GM18870 (cell line): Measurements from ENCODE around the gene B3GAT1.

Source experiments
- ATAC-seq: cut with Tn5 transposase; IDR thresholded peaks from one replicate; pipeline ENCODE4 v1.9.1; 2021; ENCODE audit warnings: moderate library complexity; ENCODE audit not compliant: unreplicated experiment

The B3GAT1 gene

GRCh38 chr11:134374891-134375550 is 37.0 kb downstream of the B3GAT1 start:
- ATAC-seq = no peak

GRCh38 chr11:134374171-134374570 is 37.9 kb downstream of the B3GAT1 start:
- no peak for ATAC-seq

- no peak for ATAC-seq
These were observed 38.4 kb downstream of the B3GAT1 start for GRCh38 chr11:134373591-134374052.

GRCh38 chr11:134372961-134373360 is 39.1 kb downstream of the B3GAT1 start:
- ATAC-seq = no peak

GRCh38 chr11:134372536-134372935 is 39.5 kb downstream of the B3GAT1 start:
- no peak for ATAC-seq

GRCh38 chr11:134371436-134372185 is 40.4 kb downstream of the B3GAT1 start:
- no peak for ATAC-seq

DNA sequence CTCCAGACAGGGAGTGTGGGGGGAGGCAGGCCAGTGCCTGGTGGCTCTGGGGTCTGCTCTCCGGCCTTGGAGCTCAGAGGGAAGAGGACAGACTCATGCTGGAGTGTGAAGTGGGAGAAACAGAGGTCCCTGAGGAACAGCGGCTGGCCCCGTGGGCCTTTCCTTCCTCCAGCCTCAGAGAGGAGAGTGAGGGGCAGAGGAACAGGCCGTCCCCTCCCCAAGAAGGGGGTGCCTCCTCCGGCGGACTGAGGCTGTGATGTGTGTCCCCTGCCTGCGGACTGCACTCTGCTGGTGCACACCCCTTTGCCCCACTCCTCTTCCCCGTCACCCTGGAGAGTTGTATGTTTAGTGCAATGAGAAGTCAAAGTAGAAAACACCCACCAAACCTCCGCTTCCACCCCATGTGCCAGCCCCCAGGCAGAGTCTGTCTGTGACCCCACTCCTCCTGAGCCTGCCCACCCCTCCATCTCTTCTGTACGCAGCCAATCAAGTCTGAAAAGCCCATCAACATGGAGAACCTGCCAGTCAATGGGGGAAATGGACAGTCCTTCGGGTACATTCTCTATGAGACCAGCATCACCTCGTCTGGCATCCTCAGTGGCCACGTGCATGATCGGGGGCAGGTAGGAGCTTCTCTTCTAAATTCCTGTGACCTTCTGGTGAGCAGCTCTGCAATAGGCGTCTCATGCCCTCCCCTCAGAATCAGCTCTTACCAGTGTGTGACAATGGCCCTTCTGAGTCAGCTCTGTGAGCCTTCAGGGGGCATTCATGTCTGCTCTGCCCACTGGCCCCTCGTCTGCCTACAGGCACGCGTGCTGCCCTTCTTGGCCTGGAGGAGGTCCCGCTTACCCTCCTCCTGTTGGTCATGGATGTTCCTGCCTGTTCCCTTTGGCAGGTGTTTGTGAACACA is 41.3 kb downstream of the B3GAT1 start:
- no peak for ATAC-seq

DNA sequence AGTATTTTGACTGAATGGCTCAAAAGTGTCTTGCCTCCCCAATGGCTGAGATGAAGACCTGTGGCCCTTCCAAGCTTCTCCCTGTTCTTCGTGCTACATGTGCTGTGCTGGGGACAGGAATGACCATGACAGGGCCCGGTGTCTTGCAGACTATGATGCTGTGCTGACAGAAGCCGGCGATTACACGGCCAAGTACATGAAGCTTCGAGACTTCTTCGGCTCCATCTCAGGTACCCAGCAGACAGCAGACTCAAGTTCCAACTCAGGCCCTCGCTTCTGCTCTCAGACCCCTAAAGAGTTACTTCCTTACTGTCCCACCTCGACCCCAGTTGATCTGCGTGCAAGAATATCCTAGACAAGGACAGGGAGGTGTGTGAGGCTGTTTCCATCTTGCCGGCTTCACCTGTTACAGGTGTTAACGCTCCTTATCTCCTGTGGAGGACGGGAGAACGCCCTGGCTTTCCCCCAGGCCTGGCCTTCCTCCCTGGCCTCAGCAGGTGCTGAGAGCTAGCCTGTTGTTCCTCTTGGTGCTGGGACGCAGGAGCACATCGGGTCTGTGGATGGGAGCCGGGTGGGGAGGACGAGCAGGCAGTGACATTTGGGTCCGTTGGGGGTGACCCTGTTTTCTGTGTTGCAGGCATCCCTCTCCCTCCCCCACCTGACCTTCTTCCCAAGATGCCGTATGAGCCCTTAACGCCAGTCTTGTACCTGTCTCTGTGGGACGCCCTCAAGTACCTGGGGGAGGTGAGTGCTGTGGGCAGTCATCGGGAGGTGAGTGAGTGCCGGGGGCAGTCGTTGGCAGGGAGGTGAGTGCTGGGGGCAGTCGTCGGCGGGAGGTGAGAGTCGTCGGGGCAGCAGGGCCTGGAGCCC is 42.2 kb downstream of the B3GAT1 start:
- ATAC-seq = no peak

DNA sequence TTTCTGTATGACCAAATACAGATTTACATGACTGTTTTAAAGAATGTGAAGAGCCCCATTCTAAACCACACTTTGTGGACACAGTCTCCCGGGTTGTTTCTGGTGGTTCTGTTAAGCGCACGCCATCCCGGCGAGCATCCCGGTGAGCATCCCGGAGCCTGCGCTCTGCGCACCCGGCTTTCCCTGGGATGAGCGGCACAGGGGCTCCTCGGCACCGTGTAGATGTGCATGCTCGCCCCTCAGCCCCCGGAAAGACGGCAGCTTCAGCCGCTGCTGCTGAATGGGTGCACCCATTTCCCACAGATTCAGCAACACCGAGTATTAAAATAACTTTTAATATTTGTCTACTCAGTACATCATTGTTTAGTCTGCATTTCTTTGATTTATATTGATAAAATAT is 44.3 kb downstream of the B3GAT1 start:
- ATAC-seq = no peak

DNA sequence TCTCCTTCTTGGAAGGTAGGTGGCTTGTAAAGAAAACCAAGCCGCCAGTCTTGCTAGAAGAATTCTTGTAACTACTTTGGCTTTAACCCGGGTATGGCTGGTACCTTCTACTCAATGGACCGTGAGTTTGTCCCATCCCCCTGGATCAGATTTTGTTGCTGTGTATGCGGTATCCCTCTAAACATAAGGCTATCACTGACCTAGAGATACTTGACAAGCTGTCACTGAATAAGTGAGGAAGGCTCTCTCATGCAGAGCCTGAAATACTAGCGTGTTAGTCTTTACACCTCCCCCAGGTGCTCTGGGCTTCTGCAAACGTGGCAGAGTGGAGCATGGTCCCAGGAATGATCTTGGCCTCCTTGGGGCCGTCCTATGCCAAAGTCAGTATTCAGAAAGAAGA is 45.8 kb downstream of the B3GAT1 start:
- ATAC-seq = no peak

DNA sequence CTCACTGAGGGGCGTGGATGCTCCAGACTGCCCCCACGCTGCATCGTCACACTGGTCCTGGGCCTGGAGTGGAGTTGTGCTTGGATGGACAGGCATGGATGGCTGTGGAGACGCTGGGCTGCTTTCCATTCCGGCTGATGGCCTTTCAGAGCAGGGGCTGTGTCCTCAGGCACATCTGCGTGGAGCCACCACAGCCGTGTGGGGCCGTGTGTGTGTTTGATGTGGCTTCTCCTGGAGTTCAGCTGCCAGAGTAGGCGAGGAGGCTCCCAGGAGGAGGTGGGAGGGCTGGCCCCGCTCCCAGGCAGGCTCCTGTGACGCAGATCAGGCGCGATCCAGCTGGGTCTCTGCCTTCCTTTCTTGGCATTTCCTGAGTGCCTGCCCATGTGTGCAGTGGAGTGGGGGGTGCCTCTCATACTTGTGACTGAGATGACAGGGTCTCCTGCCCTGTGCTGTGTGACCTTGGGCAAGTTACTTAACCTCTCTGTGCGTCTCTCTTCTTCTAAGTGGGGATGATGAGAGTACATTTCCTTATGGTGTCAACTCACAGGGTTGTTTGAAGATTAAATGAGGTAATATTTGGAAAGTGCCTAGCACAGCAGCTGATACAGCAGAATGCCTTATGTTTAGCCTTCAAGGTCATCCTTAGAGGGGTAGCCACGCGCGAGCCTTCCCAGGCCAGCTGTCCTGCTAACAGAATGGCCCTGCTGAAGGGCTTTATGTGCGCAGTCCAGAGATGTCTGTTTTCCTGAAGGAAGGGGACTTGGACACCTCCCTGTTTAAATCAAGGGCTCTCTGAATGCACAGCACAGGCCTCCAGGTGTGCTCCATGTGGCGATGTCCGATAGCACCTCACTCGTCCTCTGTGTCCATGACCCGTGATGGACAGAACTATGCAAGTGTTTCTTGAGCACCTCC is 46.8 kb downstream of the B3GAT1 start:
- no peak for ATAC-seq

- ATAC-seq = no peak
These were observed 47.8 kb downstream of the B3GAT1 start for GRCh38 chr11:134364261-134364660.

GRCh38 chr11:134363592-134363991 is 48.5 kb downstream of the B3GAT1 start:
- no peak for ATAC-seq

GRCh38 chr11:134363161-134363560 is 48.9 kb downstream of the B3GAT1 start:
- no peak for ATAC-seq

GRCh38 chr11:134362192-134362901 is 49.7 kb downstream of the B3GAT1 start:
- ATAC-seq = no peak

GRCh38 chr11:134361661-134362060 is 50.4 kb downstream of the B3GAT1 start:
- ATAC-seq = no peak

- ATAC-seq = no peak
These were observed 51.8 kb downstream of the B3GAT1 start for GRCh38 chr11:134360050-134360835.

DNA sequence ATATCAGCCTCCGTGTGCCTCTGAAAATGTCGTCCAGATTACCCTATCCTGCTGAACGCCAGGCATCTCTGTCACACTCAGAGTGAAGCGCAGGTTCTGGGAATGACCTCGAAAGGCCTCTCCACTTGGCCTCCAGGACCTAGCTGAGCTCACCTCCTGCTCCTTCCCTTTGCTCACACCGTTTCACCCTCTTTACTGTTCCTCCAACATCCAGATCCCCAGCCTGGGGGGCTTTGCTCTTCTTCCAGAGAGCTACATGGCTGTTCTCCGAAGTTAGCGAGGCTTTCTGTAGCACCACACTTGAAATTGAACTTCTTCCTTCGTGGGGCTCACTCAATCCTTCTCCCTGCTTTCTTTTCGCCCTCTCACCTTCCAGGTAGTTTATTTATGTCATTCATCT is 52.4 kb downstream of the B3GAT1 start:
- ATAC-seq = no peak
